Smooth muscle cell (in vitro differentiated cells): Measurements from ENCODE around the gene IRF4. TPM values are rescaled to one million over a fixed set of nuclear protein-coding genes. Genes with fewer than 3 reads are reported as not detected.
A peak's percentile ranks its signal among the peaks of the same experiment; 100 is the strongest.

Experiments
- DNase-seq: peaks from one replicate; lab custom pipeline; 2025; ENCODE audit not compliant: unreplicated experiment; lab: John Stamatoyannopoulos, UW
- H2AFZ ChIP-seq: fragments of 200-600 bp; sonication (generic); 2 replicates; pipeline ENCODE4 v1.6.0; 2016; ENCODE audit warnings: antibody characterized with exemption, low read depth, mild to moderate bottlenecking
- H3F3A ChIP-seq: fragments of 200-600 bp; sonication (generic); 2 replicates; pipeline ENCODE4 v1.6.0; 2017; ENCODE audit warnings: antibody characterized with exemption, low read depth
- H3K27ac ChIP-seq: fragments of 200-600 bp; sonication (generic); 2 replicates; pipeline ENCODE4 v1.5.1; 2016; ENCODE audit warnings: low read depth, mild to moderate bottlenecking
- H3K27me3 ChIP-seq: fragments of 200-600 bp; sonication (generic); 2 replicates; pipeline ENCODE4 v1.6.1; 2016; ENCODE audit warnings: low read depth, mild to moderate bottlenecking
- H3K36me3 ChIP-seq: fragments of 200-600 bp; sonication (generic); 2 replicates; pipeline ENCODE4 v1.5.1; 2016; ENCODE audit warnings: low read depth
- H3K4me1 ChIP-seq: fragments of 200-600 bp; sonication (generic); 2 replicates; pipeline ENCODE4 v1.5.1; 2016; ENCODE audit warnings: low read depth
- H3K4me2 ChIP-seq: fragments of 200-600 bp; sonication (generic); 2 replicates; pipeline ENCODE4 v1.6.0; 2016; ENCODE audit warnings: mild to moderate bottlenecking
- H3K4me3 ChIP-seq: fragments of 200-600 bp; sonication (generic); 2 replicates; pipeline ENCODE4 v1.5.1; 2016; ENCODE audit warnings: mild to moderate bottlenecking
- H3K79me2 ChIP-seq: fragments of 200-600 bp; sonication (generic); 2 replicates; pipeline ENCODE4 v1.6.0; 2016; ENCODE audit warnings: low read depth, mild to moderate bottlenecking
- H3K9ac ChIP-seq: fragments of 200-600 bp; sonication (generic); 2 replicates; pipeline ENCODE4 v1.6.0; 2016; ENCODE audit warnings: low read depth
- H3K9me3 ChIP-seq: fragments of 200-600 bp; sonication (generic); replicated peaks from 2 replicates; pipeline ENCODE4 v1.5.1; 2016; ENCODE audit warnings: low read depth
- H4K20me1 ChIP-seq: fragments of 200-600 bp; sonication (generic); 2 replicates; pipeline ENCODE4 v1.6.0; 2016; ENCODE audit warnings: low read depth
- CTCF ChIP-seq: fragments of 200-600 bp; sonication (generic); IDR thresholded peaks from 2 replicates; pipeline ENCODE4 v1.5.1; 2017; ENCODE audit warnings: borderline replicate concordance, mild to moderate bottlenecking, antibody characterized with exemption; ENCODE audit not compliant: insufficient read depth, poor library complexity, severe bottlenecking
- WGBS: methylation state at CpG from one replicate; pipeline ENCODE4 v1.1.7; 2016; ENCODE audit warnings: low lambda C conversion rate; 5-methylcytosine and 5-hydroxymethylcytosine counted together
- polyA plus RNA-seq: library from polyadenylated mRNA; unstranded; fragments of >200 nt; fragmentation: Nextera tagmentation; extraction: Ambion mirVana; gene quantifications from 2 replicates; pipeline ENCODE4 v1.2.1, GENCODE V29; 2016
- total RNA-seq: library from RNA; depleted of rRNA; stranded (reverse); fragments of >200 nt; gene quantifications from 2 replicates; pipeline ENCODE4 v1.2.3, GENCODE V29; 2014

Gene IRF4
- total and polyA plus RNA-seq, 2 experiments from 2014 or later, result 0.04 TPM; not detected in 1

- H3F3A ChIP-seq, result no peaks in the 10 kb centered on the region
- no peak overlapping the region for H3K4me3 ChIP-seq
- no peaks in the 10 kb centered on the region for H3K4me1 ChIP-seq
- H2AFZ ChIP-seq, result no peak overlapping the region
- H3K79me2 ChIP-seq, result no peaks in the 10 kb centered on the region
- H3K9me3 ChIP-seq, result no peaks in the 10 kb centered on the region
- H3K9ac ChIP-seq, result no peak overlapping the region
- no peak for DNase-seq
- peaks cover 8% of the 10 kb centered on the region for H3K27me3 ChIP-seq
- no peak overlapping the region for H3K27ac ChIP-seq
- 96% methylated on average over 15 of the region's 15 CpGs for WGBS
- H3K4me2 ChIP-seq, result no peak overlapping the region
- no peaks in the 10 kb centered on the region for H3K36me3 ChIP-seq
- no peak for TF ChIP-seq CTCF
- no peaks in the 10 kb centered on the region for H4K20me1 ChIP-seq
Measured at GRCh38 chr6:404685-405423, 13.3 kb downstream of the IRF4 start.

GRCh38 chr6:408148-408547, 16.6 kb downstream of the IRF4 start:
- no peaks in the 10 kb centered on the region for H4K20me1 ChIP-seq
- H3K9ac ChIP-seq, result no peak overlapping the region
- H3K4me1 ChIP-seq, result no peaks in the 10 kb centered on the region
- no peak overlapping the region for H2AFZ ChIP-seq
- H3K79me2 ChIP-seq, result no peaks in the 10 kb centered on the region
- H3K4me2 ChIP-seq, result no peak overlapping the region
- DNase-seq, result no peak
- H3F3A ChIP-seq, result no peaks in the 10 kb centered on the region
- no peaks in the 10 kb centered on the region for H3K36me3 ChIP-seq
- no peak for TF ChIP-seq CTCF
- H3K27ac ChIP-seq, result no peak overlapping the region
- H3K27me3 ChIP-seq, result peaks cover 5% of the 10 kb centered on the region
- H3K4me3 ChIP-seq, result no peak overlapping the region
- no peaks in the 10 kb centered on the region for H3K9me3 ChIP-seq
- WGBS, result 61% methylated on average over 5 of the region's 5 CpGs

GRCh38 chr6:408599-409102, 17.1 kb downstream of the IRF4 start:
- Histone ChIP-seq H3F3A (no peaks in the 10 kb centered on the region), H3K4me2 (peak overlapping the region; percentile 37), H3K9me3 (no peaks in the 10 kb centered on the region), H3K4me3 (no peak overlapping the region), H3K79me2 (no peaks in the 10 kb centered on the region), H3K4me1 (no peaks in the 10 kb centered on the region), H3K9ac (no peak overlapping the region), H2AFZ (no peak overlapping the region), H4K20me1 (no peaks in the 10 kb centered on the region), H3K27ac (no peak overlapping the region), H3K27me3 (peaks cover 5% of the 10 kb centered on the region), H3K36me3 (no peaks in the 10 kb centered on the region)
- no peak for DNase-seq
- WGBS, result 42% methylated on average over 9 of the region's 9 CpGs
- peak; percentile 57 for TF ChIP-seq CTCF
